Erythroblast (primary cell): ENCODE results near the gene KIRREL1.

Source experiments
- GATA1 ChIP-seq: IDR thresholded peaks from 2 replicates; pipeline ENCODE4 v1.6.1; 2011; ENCODE audit warnings: low read depth, mild to moderate bottlenecking, control low read depth, low read length, moderate library complexity
- POLR2A ChIP-seq: IDR thresholded peaks from 2 replicates; pipeline ENCODE4 v1.6.1; 2011; ENCODE audit warnings: mild to moderate bottlenecking, low read length

DNA sequence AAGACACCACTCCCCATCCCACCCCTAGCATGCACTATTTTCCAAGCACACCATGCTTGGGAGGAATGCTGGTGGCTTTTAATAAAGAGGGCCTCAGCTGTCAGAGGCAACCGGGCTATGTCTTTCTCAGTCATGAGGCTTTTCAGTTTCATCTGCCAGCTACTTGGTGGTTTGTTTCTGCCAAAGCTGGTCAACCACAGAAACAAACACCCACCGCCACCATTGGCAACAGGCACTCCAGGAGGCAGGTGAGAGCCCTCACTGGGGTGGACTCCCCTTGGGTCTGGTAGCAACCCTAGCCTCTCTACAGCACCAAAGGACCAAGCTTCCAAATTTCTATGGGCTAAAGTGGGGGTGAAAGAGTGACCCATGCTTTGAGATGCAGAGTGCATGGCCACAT is 133.0 kb downstream of the KIRREL1 start:
- TF ChIP-seq POLR2A (no peak), GATA1 (no peak)
